TTC549 (cell line): ENCODE measurements around the gene FOLR1.

Experiments
- FAIRE-seq: peaks from 2 replicates; lab custom pipeline; 2012; peaks lifted over from hg19 to GRCh38; lab: Jason Lieb, UNC

Gene FOLR1

DNA sequence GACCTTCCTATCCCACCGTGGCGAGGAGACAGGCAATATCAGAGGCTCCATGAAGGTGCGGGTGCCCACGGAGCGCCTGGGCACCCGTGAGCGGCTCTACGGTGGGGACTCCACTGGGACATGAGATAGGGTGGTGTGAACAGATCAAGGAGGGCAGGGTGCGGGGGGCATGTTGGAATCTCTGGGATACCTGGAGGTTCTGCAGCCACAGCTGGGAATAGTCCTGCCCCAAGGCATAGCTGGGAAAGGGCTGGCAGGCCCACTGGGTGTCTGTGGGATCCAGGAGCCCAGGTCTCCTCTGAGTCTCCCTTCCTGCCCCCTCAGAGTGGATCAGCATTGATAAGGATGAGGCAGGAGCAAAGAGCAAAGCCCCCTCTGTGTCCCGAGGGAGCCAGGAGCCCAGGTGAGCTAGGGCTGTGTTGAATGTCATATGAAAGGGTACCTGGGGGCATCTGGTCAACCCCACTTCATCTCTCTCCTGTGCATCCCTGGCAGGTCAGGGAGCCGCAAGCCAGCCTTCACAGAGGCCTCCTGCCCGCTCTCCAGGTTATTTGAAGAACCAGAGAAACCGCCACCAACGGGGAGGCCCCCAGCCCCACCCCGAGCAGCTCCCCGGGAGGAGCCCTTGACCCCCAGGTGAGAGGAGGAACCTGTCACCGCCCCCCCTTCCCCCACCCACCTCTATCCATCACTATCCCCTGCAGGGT is 43.6 kb downstream of the FOLR1 start:
- FAIRE-seq, result no peak

DNA sequence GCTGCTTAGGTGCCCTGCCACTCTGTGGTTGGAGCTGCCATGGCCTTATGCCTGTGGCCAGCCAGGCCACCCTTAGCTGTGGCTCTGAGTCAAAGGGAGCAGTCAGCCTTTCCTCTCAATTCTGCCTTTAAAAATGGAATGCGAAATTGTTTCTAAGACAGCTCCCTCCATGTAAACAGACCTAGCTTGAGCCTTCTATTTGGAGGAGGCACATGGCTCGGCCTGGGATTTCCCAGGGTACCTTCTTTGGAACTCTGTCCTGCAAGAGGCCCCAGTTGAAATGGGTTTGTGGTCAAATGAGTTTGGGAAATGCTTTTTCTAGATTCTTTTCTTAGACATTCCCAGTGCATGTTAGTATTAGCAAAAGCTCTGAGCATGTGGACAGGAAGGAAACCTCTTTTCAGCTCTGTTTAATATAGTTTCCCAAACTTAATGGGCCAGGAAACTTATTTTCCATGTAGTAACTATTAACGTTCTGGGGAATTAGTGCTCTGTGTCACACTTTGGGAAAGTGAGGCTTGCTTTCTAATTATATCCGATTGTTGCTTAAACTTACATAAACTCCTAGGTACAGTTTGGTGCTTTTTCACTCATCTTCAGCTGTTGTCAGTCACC is 44.2 kb downstream of the FOLR1 start:
- FAIRE-seq, result no peak

DNA sequence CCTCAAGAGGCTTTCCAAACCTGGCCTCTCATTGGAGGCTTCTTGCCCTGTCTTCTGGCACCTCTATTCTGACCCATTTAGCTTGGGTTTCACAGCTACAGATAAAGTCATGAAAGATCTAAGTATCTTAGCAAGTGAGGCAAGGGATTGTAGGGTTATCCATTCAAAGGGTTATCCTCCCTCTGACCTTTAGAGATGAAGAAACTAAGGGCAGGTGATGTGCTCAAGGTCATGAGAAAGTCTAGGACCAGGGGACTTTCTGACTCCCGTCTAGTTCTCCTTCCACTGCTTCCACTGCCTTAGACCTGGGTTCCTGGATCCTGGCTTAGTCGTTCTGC is 44.8 kb downstream of the FOLR1 start:
- no peak for FAIRE-seq

DNA sequence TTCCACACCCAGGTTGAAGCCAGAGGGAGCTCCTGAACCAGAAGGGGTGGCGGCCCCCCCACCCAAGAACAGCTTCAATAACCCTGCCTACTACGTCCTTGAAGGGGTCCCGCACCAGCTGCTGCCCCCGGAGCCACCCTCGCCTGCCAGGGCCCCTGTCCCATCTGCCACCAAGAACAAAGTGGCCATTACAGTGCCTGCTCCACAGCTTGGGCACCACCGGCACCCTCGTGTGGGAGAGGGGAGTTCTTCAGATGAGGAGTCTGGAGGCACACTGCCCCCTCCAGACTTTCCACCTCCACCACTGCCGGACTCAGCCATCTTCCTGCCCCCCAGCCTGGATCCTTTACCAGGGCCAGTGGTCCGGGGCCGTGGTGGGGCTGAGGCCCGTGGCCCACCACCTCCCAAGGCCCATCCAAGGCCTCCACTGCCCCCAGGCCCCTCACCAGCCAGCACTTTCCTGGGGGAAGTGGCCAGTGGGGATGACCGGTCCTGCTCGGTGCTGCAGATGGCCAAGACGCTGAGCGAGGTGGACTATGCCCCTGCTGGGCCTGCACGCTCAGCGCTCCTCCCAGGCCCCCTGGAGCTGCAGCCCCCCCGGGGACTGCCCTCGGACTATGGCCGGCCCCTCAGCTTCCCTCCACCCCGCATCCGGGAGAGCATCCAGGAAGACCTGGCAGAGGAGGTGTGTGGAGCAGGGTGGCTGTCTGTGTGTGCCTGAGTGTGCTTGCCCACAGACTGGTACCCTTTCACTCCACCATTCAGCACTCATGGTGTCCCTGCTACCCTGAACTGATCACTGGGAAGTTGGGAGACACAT is 45.4 kb downstream of the FOLR1 start:
- no peak for FAIRE-seq

DNA sequence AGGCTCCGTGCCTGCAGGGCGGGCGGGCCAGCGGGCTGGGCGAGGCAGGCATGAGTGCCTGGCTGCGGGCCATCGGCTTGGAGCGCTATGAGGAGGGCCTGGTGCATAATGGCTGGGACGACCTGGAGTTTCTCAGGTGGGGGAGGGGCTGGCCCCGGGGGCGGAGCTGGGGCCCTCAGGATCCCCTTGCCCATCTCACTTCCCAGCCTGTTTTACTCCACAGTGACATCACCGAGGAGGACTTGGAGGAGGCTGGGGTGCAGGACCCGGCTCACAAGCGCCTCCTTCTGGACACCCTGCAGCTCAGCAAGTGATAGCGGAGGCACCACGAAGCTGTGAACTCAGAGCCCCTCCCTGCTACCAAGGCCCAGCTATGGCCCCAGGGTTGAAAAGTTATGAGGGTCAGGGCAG is 46.1 kb downstream of the FOLR1 start:
- no peak for FAIRE-seq

DNA sequence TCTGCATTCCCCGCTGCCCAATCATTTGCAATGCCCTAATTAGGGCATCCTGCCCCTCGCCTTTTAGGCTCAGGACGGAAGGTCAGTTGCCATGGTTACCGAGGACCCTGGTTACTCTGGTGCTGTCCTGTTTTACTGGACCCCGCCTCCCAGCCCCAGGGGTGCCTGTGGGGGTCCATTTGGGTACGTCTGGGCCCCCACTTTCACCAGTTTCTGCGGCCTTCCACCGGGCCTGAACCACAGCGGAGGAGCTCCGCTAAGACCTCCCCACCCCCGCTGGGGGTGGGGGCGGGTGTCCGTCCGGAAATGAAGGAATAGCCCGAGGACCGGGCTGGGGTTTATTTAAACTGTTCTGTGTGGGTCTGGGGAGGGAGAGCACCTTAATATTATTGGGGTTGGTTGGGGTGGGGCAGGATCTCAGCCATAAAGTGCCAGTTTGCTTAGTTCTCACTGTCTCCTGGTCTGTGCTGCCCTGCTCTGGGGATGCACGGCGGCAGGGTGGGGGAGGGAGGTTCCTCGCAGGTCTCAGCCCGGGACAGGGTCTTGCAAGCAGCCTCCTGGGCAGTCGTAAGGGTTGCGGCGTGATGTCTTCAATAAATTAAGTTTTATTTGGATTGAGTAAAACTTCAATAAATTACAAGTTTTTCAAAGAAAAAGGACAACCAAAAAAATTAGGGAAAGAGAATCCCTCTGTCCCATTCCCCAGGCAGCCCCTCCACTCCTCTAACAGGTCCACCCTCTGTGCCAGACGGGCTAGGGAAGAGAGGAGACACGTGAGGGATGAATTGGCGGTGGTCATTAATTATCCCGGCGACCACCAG is 46.8 kb downstream of the FOLR1 start:
- FAIRE-seq, result no peak

DNA sequence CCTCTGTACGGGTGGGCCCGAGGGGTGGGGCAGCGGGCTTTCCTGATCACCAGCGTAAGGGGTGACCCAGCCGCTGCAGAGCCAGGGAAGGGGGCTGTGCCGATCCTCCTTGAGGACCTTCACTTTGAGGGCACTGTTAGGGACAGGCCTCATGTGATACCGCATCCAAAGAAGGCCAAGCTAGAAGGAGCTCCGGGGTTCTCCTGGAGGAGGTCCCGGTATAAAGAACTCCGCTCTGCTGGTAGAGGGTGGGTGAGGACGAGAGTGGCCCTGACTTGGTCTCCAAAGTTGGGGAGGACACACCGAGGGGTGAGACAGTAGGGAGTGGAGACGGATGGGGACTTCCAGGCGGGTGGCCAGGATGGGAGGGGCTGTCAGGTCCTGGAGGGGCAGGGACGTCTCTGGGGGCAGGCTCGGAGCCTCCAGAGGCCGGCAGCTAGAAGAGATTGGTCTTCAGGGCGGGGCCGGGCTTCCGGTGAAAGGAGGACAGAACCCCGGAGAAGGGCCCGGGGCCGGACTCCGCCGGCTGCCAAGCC is 47.4 kb downstream of the FOLR1 start:
- FAIRE-seq, result no peak

DNA sequence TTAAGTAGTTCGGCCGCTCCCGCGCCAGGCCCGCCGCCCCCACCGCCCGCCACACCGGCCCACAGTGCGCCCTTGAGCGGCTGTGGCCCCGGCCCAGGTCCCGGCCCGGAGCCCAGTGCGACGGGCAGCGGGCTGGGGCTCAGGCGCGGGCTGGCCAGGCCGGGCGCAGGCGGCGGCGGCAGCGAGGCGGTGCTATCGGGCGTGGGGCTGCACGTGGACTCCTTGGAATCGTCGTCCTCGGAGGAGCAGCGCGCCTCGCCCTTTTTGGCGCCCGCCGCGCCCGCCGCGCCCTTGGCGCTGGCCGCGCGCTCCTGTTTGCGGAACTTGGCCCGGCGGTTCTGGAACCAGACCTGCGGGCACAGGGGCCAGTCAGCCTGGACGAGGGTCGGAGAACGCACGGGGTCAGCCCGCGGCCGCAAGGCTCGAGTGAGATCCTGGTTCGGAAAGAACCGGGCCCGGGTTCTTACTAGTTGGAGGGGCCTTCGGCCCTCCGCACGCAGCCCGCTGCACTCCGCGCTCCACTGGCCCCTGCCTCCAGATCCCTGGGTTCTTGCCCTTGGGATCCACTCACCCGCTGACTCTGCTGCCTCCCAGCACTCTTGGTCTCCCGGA is 48.0 kb downstream of the FOLR1 start:
- no peak for FAIRE-seq

DNA sequence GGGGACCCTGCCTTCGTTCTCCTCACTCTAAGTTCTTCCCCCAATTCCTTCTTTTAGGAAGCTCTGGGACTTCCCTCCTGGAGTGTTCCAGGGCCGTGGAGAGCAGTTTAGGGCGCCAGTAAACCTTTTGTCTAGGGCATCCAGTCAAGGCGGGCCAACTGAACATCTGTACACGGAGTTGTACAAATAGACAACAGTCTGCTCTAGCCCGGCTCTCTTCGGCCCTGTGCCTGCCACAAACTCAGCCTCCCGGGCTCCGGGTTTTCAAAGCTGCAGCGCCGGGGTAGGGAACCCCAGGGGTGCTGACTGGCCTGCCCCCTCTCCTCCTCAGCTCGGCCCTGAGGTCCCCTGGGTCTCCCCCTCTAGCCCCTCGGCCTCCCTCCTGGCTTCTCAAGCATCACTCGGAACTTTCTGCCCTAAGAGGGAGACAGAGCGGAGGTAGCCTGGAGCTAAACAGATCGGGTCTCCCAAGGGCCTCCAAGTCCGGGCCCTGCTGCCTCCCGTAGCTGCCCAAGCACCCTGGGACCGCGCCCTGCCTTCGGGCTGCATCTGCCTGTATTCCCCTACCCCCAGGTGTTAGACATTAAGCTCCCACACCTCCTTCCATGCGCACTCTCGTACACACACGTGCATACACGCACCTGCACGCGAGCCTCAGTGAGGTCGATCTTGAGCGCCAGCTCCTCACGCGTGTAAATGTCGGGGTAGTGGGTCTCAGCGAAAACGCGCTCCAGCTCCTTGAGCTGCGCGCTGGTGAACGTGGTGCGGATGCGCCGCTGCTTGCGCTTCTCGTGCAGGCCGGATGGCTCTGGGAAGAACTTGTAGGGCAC is 48.7 kb downstream of the FOLR1 start:
- no peak for FAIRE-seq

DNA sequence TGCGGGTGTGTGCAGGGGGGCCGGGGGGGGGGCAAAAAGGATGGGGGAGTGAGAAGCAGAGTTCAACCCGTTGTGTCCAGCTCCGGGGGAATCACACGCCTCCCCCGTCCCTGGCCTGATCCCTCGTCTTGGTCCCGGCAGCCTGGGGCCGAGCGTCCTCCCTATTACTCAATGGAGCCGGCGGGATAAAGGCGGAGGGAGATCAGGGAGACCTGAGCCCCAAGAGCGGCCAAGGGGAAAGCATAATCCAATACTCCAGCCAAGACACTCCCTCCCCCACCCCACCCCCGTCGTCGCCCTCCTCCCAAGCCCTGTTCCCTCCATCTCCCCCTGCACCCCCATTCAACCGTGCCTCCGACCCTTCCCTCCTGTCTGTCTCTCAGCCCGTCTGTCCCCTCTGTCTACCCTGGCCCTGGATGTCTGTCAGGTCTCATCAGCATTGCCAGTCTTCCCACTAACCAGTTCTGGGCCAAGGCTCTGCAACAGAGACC is 49.4 kb downstream of the FOLR1 start:
- no peak for FAIRE-seq

DNA sequence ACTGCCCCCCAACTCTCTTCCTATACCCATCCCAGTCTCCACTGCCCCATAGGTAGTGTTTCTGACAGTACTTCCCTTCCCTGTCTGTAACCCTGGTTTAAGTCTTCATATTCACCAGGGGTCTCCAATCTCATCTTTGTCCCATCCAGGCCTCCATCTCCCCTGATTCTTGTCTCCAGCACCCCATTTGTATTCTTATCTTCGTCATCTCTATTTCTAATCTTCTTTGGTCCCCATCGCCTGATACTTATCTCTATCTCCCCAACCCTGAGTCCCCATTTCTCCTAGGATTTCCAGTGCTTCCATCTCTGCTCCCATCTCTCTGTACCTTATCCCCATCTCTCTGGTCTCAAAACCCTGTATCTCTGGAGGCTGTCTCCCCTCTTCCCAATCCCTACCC is 50.2 kb downstream of the FOLR1 start:
- no peak for FAIRE-seq

DNA sequence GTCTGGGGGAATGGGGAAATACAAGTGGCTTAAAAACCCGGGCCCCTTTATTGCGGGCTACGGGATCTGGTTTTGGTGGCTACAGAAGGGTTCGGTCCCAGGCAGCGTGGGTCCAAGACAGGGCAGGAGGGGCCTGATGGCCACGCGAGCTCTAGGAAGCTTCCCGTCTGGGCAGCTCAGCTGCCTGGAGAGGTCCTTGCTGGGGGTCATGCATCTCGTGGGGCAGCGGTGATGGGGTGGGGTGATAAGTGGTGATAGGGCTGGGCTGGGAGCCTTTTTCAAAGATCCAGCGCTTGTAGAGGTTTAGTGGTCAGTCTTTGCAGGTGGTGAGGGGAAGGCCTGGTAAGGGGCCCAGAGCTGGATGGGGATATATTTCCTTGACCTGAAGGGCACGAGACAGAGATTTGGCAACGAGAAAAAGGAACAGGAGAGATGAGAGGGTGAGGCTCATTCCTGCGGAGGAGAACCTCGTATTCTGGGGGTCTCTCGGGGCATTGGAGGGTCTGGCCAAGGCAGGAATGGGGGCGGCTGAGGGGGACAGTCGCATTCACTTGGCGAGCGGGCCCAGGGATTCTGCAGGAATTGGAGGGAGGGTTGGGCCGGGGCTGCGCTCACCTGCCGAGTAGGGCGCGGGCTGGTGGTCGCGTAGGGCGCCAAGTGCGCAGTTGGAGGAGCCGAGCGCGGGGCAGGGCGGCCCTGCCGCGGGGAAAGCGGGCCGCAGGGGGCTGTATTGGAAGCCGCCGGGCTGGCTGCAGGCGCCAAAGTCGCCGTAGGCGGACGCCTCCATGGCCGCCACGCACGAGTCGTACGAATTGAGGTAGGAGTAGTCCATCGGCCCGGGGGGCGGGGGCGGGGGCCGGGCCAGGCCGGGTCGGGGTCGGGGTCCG is 51.5 kb downstream of the FOLR1 start:
- FAIRE-seq, result no peak

DNA sequence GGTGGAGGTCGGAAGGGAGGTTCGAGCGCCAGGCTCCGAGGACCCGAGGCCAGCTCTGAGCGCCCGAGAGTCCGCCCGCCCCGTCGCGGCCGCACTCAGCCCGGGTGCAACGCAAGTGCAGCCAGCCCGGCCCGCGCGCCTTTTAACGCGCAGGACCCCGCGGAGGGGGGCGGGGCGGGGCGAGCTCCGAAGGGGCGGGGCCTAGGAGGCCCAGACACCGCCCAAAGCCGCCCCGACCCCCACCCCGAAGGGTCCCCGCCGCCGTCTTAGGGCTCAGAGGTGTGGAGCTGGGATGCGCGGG is 52.1 kb downstream of the FOLR1 start, which contains the start of gene PHOX2A:
TSS of gene PHOX2A (minus strand) at position 117 of the 301 bp plus-strand sequence. CDS start 172 bp downstream, outside the sequence.
- no peak for FAIRE-seq

DNA sequence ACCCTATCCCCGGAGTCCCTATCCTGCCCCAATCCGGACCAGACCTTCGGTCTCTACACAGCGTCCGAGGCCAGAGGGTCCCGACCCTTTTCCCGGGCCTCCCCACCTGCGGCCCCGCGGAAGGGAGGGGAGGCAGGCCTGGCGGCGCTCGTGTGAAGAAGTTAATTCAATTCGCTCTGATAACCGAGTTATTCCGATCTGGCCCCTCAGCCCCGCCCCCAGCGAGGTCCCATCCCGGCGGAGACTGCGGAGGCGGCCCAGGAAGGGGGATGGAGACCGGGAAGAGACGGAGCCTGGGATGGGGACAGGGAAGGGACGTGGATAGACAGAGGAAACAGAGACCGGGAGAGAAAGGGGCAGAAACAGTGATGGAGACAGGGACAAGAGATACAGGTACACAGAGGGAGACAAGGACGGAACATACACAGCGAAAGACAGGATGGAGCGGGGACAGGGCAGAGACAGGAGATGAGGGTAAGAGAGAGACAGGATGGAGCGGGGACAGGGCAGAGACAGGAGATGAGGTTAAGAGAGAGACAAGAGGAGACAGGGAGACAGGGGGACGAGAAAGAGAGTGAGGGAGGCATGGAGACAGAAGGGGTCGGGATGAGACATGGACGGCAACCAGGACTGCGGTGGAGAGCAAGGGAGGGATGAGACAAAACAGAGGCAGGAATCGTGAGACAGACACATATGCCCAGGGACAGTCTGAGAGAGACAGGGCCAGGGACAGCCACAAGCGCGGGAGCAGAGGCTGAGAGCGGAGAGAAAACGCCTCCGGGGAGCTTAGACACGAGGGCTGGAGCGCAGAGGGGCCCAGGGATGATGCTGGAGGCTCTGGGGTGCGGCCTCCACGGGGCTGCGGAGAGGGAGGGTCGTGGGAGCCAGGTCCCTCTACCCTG is 52.7 kb downstream of the FOLR1 start:
- FAIRE-seq, result no peak

DNA sequence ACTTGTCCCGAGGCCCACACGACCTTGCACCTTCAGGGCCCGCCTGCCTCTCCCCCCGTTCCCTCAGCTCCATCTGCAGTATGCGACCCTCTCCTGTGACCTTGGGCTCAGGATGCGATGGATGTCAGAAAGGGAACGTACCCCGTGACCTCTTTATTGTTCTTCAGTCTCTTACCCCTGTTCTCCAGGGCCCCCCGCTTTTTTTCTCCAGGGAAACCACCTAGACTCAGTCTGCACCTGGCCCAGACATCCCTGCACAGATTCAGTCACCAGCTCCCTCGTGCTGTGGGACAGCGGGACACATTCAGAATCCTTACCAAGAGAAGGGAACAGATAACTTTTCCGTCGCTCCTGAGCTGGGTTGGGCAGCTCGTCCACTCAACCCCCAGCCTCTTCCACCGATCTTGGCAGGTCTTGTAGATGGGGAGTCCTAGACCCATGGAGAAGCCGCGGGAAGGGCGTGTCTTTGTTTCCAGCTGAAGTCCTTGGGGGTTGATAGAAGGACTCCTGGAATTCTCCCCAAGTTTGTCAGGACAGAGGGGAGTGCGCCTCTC is 53.4 kb downstream of the FOLR1 start:
- FAIRE-seq, result no peak
